ENCODE measurements around the gene NEK1. TPM values are rescaled to one million over a fixed set of nuclear protein-coding genes. Genes with fewer than 3 reads are reported as not detected.

Gene NEK1
- total and polyA plus RNA-seq, 2 of the 8 experiments (the other 6 are each of a cell fraction or from before 2014, with no cell fraction given): 3.9 to 11.7 TPM

DNA sequence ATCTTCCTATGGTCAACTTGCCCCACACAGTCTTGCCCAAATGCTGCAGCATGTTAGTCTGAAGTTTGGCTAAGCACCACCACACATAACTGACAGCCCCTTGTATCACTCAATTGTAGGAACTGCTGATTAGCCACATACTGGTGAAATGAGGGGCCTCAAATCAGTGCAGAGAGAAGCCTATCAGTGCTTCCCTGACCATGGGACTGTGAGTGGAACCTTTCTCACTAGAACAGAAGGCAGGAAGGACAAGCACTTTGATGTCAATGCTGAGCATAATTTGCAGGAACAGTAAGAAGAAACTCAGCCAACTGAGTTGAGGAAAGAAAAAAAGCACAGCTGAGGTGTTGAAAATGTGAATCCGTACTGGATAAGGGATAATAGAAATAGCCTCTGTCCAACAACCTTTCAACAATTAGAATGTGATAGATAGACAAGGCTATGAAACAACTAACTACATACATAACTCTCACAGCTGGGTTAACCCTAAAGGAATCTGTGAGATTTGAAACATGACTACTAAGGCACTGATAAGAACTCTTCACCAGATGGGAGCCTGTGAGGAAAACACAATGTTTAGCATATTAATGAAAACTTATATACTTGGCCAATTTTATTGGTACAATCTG lies 205.1 kb downstream of the NEK1 start (continued):
- TF ChIP-seq, protein P1, sequence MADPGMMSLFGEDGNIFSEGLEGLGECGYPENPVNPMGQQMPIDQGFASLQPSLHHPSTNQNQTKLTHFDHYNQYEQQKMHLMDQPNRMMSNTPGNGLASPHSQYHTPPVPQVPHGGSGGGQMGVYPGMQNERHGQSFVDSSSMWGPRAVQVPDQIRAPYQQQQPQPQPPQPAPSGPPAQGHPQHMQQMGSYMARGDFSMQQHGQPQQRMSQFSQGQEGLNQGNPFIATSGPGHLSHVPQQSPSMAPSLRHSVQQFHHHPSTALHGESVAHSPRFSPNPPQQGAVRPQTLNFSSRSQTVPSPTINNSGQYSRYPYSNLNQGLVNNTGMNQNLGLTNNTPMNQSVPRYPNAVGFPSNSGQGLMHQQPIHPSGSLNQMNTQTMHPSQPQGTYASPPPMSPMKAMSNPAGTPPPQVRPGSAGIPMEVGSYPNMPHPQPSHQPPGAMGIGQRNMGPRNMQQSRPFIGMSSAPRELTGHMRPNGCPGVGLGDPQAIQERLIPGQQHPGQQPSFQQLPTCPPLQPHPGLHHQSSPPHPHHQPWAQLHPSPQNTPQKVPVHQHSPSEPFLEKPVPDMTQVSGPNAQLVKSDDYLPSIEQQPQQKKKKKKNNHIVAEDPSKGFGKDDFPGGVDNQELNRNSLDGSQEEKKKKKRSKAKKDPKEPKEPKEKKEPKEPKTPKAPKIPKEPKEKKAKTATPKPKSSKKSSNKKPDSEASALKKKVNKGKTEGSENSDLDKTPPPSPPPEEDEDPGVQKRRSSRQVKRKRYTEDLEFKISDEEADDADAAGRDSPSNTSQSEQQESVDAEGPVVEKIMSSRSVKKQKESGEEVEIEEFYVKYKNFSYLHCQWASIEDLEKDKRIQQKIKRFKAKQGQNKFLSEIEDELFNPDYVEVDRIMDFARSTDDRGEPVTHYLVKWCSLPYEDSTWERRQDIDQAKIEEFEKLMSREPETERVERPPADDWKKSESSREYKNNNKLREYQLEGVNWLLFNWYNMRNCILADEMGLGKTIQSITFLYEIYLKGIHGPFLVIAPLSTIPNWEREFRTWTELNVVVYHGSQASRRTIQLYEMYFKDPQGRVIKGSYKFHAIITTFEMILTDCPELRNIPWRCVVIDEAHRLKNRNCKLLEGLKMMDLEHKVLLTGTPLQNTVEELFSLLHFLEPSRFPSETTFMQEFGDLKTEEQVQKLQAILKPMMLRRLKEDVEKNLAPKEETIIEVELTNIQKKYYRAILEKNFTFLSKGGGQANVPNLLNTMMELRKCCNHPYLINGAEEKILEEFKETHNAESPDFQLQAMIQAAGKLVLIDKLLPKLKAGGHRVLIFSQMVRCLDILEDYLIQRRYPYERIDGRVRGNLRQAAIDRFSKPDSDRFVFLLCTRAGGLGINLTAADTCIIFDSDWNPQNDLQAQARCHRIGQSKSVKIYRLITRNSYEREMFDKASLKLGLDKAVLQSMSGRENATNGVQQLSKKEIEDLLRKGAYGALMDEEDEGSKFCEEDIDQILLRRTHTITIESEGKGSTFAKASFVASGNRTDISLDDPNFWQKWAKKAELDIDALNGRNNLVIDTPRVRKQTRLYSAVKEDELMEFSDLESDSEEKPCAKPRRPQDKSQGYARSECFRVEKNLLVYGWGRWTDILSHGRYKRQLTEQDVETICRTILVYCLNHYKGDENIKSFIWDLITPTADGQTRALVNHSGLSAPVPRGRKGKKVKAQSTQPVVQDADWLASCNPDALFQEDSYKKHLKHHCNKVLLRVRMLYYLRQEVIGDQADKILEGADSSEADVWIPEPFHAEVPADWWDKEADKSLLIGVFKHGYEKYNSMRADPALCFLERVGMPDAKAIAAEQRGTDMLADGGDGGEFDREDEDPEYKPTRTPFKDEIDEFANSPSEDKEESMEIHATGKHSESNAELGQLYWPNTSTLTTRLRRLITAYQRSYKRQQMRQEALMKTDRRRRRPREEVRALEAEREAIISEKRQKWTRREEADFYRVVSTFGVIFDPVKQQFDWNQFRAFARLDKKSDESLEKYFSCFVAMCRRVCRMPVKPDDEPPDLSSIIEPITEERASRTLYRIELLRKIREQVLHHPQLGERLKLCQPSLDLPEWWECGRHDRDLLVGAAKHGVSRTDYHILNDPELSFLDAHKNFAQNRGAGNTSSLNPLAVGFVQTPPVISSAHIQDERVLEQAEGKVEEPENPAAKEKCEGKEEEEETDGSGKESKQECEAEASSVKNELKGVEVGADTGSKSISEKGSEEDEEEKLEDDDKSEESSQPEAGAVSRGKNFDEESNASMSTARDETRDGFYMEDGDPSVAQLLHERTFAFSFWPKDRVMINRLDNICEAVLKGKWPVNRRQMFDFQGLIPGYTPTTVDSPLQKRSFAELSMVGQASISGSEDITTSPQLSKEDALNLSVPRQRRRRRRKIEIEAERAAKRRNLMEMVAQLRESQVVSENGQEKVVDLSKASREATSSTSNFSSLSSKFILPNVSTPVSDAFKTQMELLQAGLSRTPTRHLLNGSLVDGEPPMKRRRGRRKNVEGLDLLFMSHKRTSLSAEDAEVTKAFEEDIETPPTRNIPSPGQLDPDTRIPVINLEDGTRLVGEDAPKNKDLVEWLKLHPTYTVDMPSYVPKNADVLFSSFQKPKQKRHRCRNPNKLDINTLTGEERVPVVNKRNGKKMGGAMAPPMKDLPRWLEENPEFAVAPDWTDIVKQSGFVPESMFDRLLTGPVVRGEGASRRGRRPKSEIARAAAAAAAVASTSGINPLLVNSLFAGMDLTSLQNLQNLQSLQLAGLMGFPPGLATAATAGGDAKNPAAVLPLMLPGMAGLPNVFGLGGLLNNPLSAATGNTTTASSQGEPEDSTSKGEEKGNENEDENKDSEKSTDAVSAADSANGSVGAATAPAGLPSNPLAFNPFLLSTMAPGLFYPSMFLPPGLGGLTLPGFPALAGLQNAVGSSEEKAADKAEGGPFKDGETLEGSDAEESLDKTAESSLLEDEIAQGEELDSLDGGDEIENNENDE (IDR thresholded peaks at IDR 0.05; ENCODE audit: insufficient replicate concordance, low read length): no peak
- TF ChIP-seq BRCA1 (IDR thresholded peaks at IDR 0.05; ENCODE audit: low read depth, low read length) (no peak), NRF1 (IDR thresholded peaks at IDR 0.05; ENCODE audit: low read depth, low read length) (no peak), KDM4A (IDR thresholded peaks at IDR 0.05; ENCODE audit: low read depth, low read length, severe bottlenecking) (no peak)
